Endothelial cell (in vitro differentiated cells): ENCODE results near the gene ORC6. TPM values are rescaled to one million over a fixed set of nuclear protein-coding genes. Genes with fewer than 3 reads are reported as not detected.

Experiments used
- DNase-seq: peaks from one replicate; pipeline ENCODE4 v3.0.0; 2021; ENCODE audit warnings: low spot score
- H3K27ac Mint-ChIP-seq: one replicate; pipeline ENCODE4 v1.8.0; 2021; ENCODE audit warnings: mixed read lengths, inconsistent platforms; ENCODE audit not compliant: unreplicated experiment
- H3K27me3 Mint-ChIP-seq: one replicate; pipeline ENCODE4 v1.8.0; 2021; ENCODE audit warnings: mild to moderate bottlenecking, moderate library complexity, mixed read lengths, inconsistent platforms; ENCODE audit not compliant: unreplicated experiment
- H3K36me3 Mint-ChIP-seq: one replicate; pipeline ENCODE4 v1.8.0; 2021; ENCODE audit warnings: mild to moderate bottlenecking, low read depth, mixed read lengths, inconsistent platforms; ENCODE audit not compliant: unreplicated experiment
- H3K4me1 Mint-ChIP-seq: one replicate; pipeline ENCODE4 v1.8.0; 2021; ENCODE audit warnings: mild to moderate bottlenecking, mixed read lengths, inconsistent platforms; ENCODE audit not compliant: unreplicated experiment
- H3K4me3 Mint-ChIP-seq: one replicate; pipeline ENCODE4 v1.8.0; 2021; ENCODE audit warnings: mild to moderate bottlenecking, mixed read lengths, inconsistent platforms; ENCODE audit not compliant: unreplicated experiment
- H3K9me3 Mint-ChIP-seq: one replicate; pipeline ENCODE4 v1.8.0; 2021; ENCODE audit warnings: mixed read lengths, inconsistent platforms; ENCODE audit not compliant: unreplicated experiment
- CTCF ChIP-seq: fragments of 200-600 bp; sonication (generic); IDR thresholded peaks from one replicate; pipeline ENCODE4 v1.5.0; 2021; ENCODE audit warnings: antibody characterized with exemption; ENCODE audit not compliant: unreplicated experiment
- total RNA-seq: library from RNA; stranded (reverse); fragmentation: NEBNext Ultra II Directional; extraction: Animal tissue kit (Norgen Biotek cat#: 25700); gene quantifications from one replicate; pipeline ENCODE4 v1.2.1, GENCODE V29; 2021; ENCODE audit not compliant: unreplicated experiment

The ORC6 gene
- total RNA-seq, 1 donor from 2014 or later = 22.4 TPM

GRCh38 chr16:46711106-46712058 is 21.9 kb downstream of the ORC6 start:
- Mint-ChIP-seq H3K4me3 (no peak overlapping the region), H3K36me3 (no peaks in the 10 kb centered on the region), H3K9me3 (peaks cover 4% of the 10 kb centered on the region), H3K27me3 (peaks cover 7% of the 10 kb centered on the region), H3K27ac (no peak overlapping the region), H3K4me1 (peaks cover 2% of the 10 kb centered on the region)
- TF ChIP-seq CTCF = no peak
- no peak for DNase-seq

GRCh38 chr16:46712911-46713310 is 23.5 kb downstream of the ORC6 start:
- peaks cover 2% of the 10 kb centered on the region for H3K4me1 Mint-ChIP-seq
- no peak overlapping the region for H3K4me3 Mint-ChIP-seq
- no peak for TF ChIP-seq CTCF
- no peak overlapping the region for H3K27ac Mint-ChIP-seq
- DNase-seq = no peak
- H3K27me3 Mint-ChIP-seq = peaks cover 7% of the 10 kb centered on the region
- no peaks in the 10 kb centered on the region for H3K36me3 Mint-ChIP-seq
- H3K9me3 Mint-ChIP-seq = peaks cover 4% of the 10 kb centered on the region

- no peak overlapping the region for H3K27ac Mint-ChIP-seq
- H3K4me3 Mint-ChIP-seq = no peak overlapping the region
- H3K27me3 Mint-ChIP-seq = peaks cover 7% of the 10 kb centered on the region
- peaks cover 2% of the 10 kb centered on the region for H3K4me1 Mint-ChIP-seq
- H3K36me3 Mint-ChIP-seq = no peaks in the 10 kb centered on the region
- peaks cover 4% of the 10 kb centered on the region for H3K9me3 Mint-ChIP-seq
- TF ChIP-seq CTCF = no peak
- no peak for DNase-seq
Observed at GRCh38 chr16:46713634-46714033, 24.2 kb downstream of the ORC6 start.

GRCh38 chr16:46714797-46715591 is 25.5 kb downstream of the ORC6 start:
- Mint-ChIP-seq H3K9me3 (no peaks in the 10 kb centered on the region), H3K4me1 (peaks cover 2% of the 10 kb centered on the region), H3K4me3 (no peak overlapping the region), H3K36me3 (no peaks in the 10 kb centered on the region), H3K27ac (no peak overlapping the region), H3K27me3 (peaks cover 8% of the 10 kb centered on the region)
- DNase-seq = no peak
- no peak for TF ChIP-seq CTCF
